ENCODE results near the gene MAPK12.

MAPK12 gene

GRCh38 chr22:50271519-50271970, 10.1 kb upstream of the MAPK12 start:
- DNase-seq (ENCODE audit: low read depth): peak; percentile 72
- peak overlapping the region; percentile 64 for H3K4me3 ChIP-seq (ENCODE audit: low read depth, low read length)
- TF ChIP-seq CTCF (IDR thresholded peaks at IDR 0.05; ENCODE audit: insufficient read depth, low read depth, low read length, missing control alignments): peak; percentile 28

GRCh38 chr22:50270666-50271394, 9.3 kb upstream of the MAPK12 start:
- peak overlapping the region; percentile 64 for H3K4me3 ChIP-seq (ENCODE audit: low read depth, low read length)
- DNase-seq (ENCODE audit: low read depth): peak; percentile 76
- no peak for TF ChIP-seq CTCF (IDR thresholded peaks at IDR 0.05; ENCODE audit: insufficient read depth, low read depth, low read length, missing control alignments)

- peak within 1 kb of the TSS; percentile 64 for H3K4me3 ChIP-seq (ENCODE audit: low read depth, low read length)
- no peak for TF ChIP-seq CTCF (IDR thresholded peaks at IDR 0.05; ENCODE audit: insufficient read depth, low read depth, low read length, missing control alignments)
- DNase-seq (ENCODE audit: low read depth): peak; percentile 77
These were observed 8.6 kb upstream of the MAPK12 start, which contains the start of gene MAPK11 for GRCh38 chr22:50269970-50270665. MAPK11 (minus strand) TSS chr22:50270380; CDS start chr22:50270292, 88 bp downstream.

GRCh38 chr22:50269573-50269969, 8.1 kb upstream of the MAPK12 start:
- DNase-seq (ENCODE audit: low read depth): no peak

GRCh38 chr22:50268655-50269113, 7.2 kb upstream of the MAPK12 start:
- no peak overlapping the region for H3K4me3 ChIP-seq (ENCODE audit: low read depth, low read length)
- DNase-seq (ENCODE audit: low read depth): no peak
- no peak for TF ChIP-seq CTCF (IDR thresholded peaks at IDR 0.05; ENCODE audit: insufficient read depth, low read depth, low read length, missing control alignments)

More at GRCh38 chr22:50269573-50269969, 8.1 kb upstream of the MAPK12 start:
- H3K4me3 ChIP-seq (ENCODE audit: low read depth, low read length): peak overlapping the region; percentile 64
- no peak for TF ChIP-seq CTCF (IDR thresholded peaks at IDR 0.05; ENCODE audit: insufficient read depth, low read depth, low read length, missing control alignments)

- DNase-seq (ENCODE audit: low read depth): peak; percentile 59
- TF ChIP-seq CTCF (IDR thresholded peaks at IDR 0.05; ENCODE audit: insufficient read depth, low read depth, low read length, missing control alignments): peak; percentile 27
- H3K4me3 ChIP-seq (ENCODE audit: low read depth, low read length): no peak overlapping the region
These were observed 6.3 kb upstream of the MAPK12 start for GRCh38 chr22:50267591-50268390.

Measured in GM12865 (cell line).